ENCODE data around the gene CRYGD.
"Not testable (repeated sequence)": the region's sequence is repeated elsewhere in the genome, so short reads cannot be mapped to it uniquely, and the experiment has no call there.

CRYGD gene

DNA sequence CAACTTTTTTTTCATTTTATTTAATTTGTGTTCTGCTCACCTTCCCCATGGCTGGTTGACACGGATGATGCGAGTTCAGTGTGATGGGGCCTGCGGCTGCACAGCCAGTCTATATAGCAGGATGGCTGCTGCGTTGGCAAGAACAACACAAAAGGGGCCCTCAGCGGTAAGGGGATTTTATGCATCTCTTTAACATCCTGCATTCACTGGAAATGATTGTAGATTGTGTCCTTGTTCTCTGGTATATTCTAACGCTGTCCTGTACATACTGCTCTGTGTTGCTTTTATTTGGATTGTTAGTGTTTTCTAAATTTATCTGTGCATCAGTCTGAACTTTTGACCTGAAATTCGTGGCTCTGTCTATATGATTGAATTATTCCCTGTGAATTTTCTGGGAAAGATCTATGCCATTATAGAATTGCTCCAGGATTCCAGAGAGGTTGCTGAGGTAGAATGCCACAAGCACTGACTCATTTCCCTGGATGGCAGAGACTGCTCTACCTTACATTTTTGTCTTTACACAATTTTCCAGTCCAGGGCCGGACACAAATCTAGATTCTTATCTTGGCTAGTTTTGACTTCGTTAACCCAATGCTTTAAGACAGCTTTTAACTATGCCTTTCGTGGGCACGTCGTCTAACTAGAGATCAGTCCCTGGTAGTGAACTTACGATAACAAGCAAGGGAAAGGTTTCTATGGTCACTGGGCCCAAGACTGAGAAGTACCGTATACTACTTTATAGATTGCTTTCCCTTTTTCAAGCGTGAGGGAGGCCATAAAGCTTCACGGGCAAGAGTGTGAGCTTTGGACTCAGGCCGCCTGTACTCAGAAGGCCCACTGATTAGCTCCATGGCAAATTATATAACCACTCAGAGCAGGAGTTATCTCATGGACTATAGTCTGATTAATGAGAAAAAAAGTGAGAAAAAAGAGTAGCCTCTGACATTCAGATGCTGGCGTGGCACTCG lies 5.7 kb upstream of the CRYGD start, which contains the start of gene CRYGC:
CRYGC (minus strand) TSS at position 85 of the 968 bp plus-strand sequence; CDS start at position 49, 36 bp downstream.
- peak; percentile 60 for DNase-seq

DNA sequence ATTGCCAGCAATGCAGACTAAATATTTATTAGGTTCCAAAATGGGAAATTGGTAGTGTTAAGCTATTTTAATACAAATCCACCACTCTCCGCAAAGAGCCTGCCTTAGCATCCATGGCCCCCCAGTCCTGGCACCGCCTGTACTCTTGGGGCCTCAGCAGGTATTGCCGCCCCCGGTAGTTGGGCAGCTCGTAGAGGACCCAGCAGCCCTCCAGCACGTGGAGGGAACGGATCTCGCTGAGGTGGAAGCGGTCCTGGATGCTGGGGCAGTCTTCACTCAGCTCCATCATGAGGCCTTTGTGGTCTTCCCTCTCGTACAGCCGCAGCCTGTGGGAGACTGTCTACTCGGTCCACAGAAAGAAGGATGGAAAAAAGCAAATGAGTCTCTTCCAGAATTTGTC lies 3.8 kb upstream of the CRYGD start:
- no peak for DNase-seq

DNA sequence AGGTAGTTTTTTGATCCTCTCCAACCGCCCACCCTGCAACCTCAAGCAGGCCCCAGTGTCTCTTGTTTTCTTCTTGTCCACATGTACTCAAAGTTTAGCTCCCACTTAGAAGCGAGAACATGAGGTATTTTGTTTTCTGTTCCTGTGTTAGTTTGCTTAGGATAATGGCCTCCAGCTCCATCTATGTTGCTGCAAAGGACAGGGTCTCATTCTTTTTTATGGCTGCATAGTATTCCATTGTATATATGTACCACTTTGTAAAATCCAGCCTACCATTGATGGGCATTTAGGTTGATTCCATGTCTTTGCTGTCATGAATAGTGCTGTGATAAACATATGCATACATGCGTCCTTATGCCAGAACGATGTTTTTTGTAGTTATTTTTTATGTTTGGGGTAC lies 2.8 kb upstream of the CRYGD start:
- no peak for DNase-seq

DNA sequence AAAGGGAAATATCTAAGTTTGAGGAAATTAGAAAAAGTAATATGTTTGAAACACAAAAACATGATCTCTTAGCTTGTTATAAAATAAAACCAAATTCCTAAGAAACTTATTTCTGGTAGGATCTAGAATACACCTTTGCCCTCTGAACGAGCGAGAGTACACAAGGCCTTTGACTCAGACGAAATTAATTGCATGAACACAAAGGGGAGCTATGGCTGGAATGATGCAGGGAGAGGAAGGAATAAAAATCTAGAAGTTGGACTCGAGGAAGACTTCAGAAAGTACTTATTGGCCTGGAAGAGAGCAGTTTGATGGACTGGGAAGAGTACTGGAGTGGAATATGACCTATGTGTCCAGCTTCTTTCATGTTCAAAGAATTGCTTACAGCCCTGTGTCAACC lies 927 bp upstream of the CRYGD start:
- no peak for DNase-seq

DNA sequence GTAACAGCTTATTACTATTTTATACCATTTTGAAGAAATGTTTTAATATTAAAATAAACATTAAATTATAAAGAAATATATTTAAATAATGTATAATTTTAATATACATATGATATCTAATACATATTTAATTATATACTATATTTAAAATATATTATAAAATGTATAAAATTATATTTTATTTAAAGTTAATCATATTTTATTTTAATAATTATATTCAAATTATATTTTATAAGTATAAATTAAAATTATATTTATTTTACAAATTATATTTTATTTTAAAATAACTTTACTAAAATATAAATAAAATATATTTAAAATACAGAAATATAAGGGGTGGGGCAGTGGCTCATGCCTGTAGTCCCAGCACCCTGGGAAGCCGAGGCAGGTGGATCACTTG lies 2.1 kb downstream of the CRYGD start:
- no peak for DNase-seq

DNA sequence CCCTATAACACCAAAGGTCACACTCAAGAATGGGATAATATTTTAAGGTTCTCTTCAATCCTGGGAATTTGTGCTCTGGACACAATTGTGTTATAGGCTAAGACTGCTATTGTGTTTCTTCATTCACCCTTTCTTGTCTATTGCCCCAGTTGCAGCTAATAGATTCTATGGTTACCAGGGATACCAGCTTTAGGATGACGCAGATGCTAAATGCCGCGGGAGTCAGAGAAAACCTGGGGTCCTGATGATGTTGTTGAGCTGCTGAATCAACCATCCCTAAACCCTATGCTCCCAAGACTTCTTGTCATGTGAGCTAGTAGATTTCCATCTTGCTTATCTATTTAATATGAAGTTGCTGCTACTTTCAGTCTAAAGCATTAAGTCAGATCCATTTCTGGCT lies 5.4 kb downstream of the CRYGD start:
- no peak for DNase-seq

DNA sequence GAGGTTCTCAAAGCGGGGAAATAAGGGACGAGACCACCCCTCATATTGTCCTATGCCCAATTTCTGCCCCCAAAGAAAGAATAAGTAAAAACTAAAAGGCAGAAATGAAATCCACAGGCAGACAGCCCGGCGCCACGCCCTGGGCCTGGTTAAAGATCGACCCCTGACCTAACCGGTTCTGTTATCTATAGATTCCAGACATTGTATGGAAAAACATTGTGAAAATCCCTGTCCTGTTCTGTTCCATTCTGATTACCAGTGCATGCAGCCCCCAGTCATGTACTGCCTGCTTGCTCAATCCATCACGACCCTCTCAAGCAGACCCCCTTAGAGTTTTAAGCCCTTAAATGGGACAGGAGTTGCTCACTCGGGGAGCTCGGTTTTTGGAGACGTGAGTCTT lies 6.9 kb downstream of the CRYGD start:
- not testable (repeated sequence) for DNase-seq

DNA sequence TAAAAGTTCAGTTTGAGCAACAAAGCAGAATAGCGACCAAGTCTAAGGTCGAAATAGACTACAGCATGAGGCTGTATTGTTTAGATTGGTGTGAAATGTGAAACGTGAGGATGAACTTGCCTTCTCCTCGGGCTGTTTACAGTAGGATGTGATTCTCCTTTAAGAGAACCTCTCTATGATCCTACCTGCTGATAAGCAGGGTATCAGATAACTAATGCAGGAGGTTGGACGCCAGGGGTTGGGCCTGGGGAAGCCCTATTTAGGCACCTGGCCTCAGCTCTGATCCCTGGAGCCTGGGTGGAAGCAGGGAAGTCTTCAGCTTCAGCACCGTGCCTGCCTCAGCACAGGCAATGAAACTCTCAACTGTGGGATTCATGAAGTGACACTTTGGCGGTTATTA lies 11.4 kb downstream of the CRYGD start:
- DNase-seq: no peak

DNA sequence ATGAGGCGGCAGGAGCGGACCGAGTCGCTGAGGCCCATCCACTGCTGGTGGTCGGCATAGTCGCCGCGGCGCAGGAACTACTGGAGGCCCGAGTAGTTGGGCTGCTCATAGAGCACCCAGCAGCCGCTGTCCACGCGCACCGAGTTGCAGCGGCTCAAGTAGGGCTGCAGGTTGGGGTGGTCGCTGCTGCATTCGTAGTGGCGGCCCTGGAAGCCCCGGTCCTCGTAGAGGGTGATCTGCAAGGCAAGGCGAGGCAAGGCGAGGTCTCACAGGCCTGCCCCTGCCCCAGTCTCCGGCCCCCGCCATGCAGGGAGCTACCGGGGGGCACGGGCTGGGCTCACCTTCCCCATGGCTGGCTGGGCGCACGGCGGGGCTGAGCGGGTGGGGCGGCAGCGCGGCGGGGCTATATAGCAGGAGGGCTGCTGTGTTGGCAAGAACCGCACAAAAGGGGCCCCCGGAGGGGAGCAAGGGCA lies 12.0 kb downstream of the CRYGD start:
- DNase-seq: not testable (repeated sequence)

DNA sequence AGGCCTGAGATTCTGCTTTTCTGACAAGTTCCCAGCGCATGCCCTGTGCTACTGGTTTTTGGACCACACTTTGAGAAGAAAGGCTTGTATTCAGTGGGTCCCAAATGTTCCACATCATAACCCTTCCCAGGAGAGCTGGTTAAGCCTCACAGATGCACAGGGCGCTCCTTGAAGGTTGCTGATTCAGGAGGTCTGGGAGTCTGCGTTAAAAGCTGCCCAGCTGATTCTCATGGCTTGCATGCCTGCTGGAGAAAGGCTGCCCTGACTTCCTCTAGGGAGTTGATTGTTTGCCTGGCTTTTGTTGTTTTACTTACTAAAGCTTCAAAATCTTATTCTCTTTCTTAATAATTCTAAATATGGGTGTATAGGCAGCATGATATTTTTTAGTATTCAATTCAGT lies 20.7 kb downstream of the CRYGD start:
- no peak for DNase-seq

DNA sequence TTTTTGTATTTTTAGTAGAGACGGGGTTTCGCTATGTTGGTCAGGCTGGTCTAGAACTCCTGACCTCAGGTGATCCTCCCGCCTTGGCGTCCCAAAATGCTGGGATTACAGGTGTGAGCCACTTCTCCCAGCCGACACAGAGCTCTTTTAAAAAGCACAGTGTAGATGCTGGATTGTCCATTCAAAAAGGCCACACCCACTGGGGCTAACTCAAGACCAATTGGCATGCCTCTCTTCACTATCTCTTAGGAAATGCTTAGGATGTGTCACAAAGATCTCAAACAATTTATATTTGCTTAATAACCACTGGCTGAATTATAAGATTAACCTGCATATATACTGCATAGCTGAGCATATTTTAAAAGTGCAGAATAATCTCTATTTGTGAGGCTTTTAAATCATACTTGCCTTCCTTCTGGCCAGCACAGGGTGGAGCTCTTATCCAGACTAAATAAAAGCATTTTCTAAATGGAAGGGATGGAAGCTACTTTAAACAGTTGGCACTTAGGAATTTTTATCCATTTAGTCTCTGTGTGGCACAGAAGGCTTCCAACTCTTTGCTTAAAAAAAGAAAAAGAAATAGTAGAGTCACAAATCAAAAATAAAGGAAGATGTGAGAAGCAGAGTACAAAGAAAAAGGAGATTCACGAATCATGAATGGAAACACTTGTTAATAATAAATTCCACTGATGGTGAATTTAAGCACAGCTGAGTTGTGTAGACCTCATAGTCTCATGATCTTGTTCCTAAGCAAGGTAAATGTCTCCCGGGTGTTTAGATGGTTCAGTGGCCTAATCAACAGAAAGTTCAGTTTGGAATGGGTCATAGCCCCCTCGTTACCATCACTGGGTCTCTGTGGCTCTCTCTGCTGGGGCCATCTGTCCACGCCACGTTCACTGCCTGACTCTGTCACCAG lies 22.4 kb downstream of the CRYGD start:
- DNase-seq: peak; percentile 1

DNA sequence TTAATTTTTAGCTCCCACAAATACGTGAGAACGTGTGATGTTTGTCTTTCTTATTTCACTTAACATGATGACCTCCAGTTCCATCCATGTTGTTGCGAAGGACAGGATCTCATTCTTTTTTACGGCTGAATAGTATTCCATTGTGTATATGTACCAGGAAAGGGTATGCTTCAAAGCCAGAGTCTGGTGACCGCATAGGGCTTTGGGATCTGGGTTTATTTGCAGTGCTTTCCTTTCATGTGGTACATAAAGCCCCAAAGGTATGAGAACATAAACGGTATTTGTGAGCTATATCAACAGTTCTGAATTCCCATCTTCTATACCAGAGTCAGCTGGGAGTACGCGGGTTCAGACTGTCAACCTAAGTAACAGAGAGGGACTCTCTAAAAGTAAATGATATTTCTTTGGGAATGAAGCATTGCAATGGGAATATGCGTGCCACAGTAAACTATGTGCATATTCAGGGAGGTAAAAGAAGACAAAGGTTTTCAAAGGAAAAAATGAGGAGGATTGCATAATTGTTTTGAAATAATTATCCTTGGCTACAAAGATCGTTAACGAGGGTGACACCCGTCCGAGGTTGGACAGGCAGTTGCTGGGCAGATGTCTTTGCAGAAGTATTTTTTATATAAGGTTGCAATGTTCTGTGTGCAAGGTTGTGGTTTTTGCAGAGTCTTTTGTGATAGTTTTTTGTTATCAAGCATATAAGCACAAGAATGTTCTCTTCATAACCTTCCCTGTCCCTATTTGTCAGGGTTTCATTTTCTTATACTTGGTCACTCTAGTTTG lies 24.4 kb downstream of the CRYGD start:
- no peak for DNase-seq

DNA sequence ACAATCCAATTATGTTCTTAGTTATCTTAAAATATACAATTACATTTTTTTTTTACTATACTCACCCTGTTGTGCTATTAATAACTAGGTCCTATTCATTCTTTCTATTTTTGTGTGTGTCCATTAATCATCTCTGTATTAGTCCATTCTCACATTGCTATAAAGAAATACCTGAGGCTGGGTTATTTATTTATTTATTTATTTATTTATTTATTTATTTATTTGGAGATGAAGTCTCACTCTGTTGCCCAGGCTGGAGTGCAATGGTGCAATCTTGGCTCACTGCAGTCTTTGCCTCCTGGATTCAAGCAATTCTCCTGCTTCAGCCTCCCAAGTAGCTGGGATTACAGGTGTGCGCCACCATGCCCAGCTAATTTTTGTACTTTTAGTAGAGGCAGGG lies 25.6 kb downstream of the CRYGD start:
- not testable (repeated sequence) for DNase-seq

DNA sequence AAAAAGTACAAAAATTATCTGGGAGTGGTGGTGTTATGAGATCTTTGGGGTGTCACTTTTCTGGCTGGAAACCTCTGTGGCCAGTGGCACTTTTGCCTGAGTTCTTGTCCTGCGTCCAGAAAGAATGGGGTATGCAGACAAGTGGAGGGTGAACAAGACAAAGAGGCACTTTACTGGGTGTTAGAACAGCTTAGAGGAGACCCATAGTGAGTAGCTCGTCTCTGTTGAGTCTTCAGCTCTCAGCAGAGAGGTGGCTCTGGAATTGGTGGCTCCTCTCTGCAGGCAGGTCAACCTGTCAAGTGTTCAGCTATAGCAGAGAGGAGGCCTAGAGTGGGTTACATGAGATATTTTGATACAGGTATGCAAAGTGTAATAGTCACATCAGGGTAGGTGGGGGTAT lies 26.1 kb downstream of the CRYGD start:
- DNase-seq: no peak

DNA sequence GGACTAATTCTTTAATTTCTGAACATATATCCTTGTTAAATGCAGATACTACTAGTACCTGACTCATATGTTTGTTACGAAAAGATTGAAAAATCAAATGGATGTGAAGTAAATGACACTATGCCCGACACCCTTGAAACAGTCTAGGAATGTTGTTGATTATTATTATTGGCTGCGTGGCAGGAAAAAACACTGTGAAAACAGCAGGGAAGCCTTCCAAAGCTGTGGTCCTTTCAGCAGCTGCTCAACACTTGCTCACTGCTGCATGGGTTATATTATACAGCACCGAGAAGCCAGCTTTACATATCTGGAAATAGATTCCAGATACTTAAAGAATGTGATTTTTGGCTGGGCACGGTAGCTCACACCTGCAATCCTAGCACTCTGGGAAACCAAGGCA lies 26.5 kb downstream of the CRYGD start:
- no peak for DNase-seq

DNA sequence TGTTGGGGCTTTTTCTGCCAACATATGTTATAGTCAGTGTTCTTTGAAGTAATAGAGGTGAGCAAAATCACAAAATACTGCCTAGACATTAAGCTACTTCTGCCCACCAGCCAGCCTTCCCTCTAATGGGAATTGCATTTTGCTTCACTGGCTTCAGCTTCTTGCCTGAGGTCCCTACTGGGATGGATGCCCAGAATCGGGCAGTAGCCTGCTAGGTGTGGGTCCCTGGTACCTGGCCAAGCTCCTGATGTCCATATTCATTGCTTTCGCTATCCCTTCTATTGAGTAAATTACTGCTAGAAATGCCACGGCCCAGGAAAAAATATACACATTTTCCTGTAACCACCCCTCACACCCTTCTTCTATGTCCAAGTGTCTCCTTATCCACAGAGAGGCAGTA lies 27.0 kb downstream of the CRYGD start:
- DNase-seq: no peak

DNA sequence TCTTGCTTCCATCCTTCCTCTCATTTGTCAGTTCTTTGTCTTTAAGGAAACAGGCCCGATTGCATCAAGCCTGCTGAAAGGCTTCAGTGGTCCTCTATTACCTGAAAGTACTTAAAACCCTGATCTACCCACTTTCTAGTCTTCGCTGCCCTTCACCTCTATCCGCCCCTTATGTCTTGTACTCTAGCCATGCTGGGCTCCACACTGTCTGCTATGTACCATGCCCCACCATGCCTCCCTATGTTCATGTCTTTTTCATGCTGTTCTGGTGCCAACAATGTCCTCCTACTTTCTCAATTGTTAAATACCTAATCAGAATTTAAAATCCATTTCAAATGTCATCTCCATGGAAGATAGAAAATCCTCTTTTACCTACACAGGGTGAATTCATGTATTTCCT lies 28.2 kb downstream of the CRYGD start:
- no peak for DNase-seq

DNA sequence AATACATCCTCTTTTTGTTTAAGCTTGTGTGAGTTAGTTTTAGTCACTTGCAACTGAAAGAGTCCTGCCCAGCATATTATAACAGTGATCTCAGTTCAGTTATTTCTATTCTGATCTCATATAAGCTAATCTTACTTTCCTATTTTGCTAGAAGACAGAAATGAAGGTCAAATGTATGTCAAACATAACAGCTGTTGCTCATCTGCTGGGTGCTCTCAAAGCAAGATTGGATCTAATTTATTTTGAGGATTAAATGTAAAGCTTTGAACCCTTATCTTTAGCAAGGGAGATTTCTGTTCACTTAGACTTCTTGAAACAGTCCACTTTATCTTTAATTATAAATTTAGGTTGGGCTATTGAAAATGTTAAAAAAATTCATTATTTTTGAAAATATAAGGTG lies 31.2 kb downstream of the CRYGD start:
- no peak for DNase-seq

DNA sequence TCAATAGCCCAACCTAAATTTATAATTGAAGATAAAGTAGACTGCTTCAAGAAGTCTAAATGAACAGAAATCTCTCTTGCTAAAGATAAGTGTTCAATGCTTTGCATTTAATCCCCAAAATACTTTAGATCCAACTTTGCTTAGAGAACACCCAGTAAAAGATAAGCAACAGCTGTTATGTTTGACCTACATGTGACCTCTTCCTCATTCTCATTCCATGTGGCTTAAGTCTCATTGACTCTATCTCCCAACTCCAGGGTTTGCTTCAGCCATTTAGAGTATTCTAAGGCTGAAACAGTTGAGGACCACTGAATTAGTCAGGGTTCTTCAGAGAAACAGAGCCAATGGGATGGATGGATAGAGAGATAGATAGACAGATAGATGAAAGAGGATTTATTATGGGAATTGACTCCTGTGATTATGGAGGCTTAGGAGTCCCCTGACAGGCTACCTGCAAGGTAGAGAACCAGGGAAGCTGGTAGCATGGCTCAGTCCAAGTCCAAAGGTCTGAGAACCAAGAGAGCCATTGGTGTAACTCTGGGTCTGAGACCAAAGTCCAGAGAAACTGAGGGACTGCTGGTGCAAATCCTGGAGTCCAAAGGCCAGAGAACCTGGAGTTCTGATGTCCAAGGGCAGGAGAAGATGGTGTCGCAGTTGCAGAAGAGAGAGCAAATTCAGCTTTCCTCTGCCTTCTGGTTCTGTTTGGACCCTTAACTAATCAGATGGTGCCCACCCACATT lies 32.1 kb downstream of the CRYGD start:
- no peak for DNase-seq

DNA sequence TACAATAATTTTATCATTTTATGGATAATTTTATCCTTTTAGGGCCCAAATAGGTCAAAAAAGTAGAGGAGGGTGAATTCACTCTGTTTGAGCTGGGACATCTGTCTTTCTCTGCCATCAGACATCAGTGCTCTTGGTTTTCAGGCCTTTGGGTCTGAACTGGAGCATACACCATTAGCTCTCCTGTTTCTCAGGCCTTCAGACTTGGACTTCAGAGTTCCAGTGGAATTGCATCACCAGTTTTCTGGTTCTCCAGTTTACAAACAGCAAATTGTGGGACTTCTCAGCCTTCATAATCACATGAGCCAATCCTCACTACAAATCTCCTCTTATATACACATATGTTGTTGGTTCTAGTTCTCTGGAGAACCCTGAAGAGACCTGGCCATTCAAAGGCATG lies 33.9 kb downstream of the CRYGD start:
- DNase-seq: no peak

DNA sequence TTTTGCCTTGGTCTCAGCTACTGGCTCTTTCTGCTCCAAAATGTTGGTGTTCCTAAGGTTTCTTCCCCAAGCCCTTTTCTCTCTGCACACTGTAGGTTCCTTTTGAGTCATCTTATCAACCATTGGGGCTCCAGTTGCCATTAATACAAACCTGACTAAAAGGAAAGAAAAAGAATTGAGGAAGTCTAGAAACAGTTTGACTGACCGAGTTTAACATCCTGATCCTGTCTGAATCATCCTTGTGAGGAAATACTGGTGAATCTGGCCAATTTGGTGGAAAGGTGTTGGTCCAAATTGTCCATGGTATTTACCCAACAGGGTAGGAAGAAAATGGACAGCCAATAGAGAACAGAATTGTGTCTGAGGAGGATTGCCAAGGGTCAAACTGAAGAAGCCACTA lies 38.3 kb downstream of the CRYGD start:
- DNase-seq: no peak

DNA sequence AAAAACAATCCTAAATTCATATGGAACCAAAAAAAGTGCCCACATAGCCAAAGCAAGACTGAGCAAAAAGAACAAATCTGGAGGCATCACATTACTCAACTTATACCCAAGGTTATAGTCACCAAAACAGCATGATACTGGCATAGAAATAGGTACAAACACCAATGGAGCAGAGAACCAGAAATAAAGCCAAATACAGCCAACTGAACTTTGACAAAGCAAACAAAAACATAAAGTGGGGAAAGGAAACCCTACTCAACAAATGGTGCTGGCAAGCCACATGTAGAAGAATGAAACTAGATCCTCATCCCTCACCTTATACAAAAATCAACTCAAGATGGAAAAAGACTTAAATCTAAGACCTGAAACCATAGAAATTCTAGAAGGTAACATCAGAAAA lies 40.5 kb downstream of the CRYGD start:
- DNase-seq: no peak
